SK-N-SH (cell line): ENCODE measurements around the gene HSPG2. TPM values are rescaled to one million over a fixed set of nuclear protein-coding genes. Genes with fewer than 3 reads are reported as not detected.

Experiments used
- CTCF ChIA-PET: fragments of 300-600, 350-600 bp; formaldehyde crosslinking; extraction: SDS; loops from one replicate; lab custom pipeline; 2021; lab: Yijun Ruan, JAX
- POLR2A ChIA-PET: fragments of 350-600 bp; sonication (Branson Sonifier 250); formaldehyde crosslinking; extraction: SDS; loops from one replicate; lab custom pipeline; 2020; ENCODE audit warnings: antibody characterized with exemption, inconsistent platforms; lab: Yijun Ruan, JAX
- DNase-seq: peaks from one replicate; pipeline ENCODE4 v3.0.0; 2012
- H2AFZ ChIP-seq: fragments of 200-600 bp; sonication (generic); 2 replicates; pipeline ENCODE4 v1.8.1; 2016; ENCODE audit warnings: antibody characterized with exemption, mild to moderate bottlenecking, low read depth
- H3F3A ChIP-seq: fragments of 200-600 bp; sonication (generic); replicated peaks from 2 replicates; pipeline ENCODE3; 2016; ENCODE audit warnings: antibody characterized with exemption, mild to moderate bottlenecking; ENCODE audit not compliant: insufficient read depth
- H3K27ac ChIP-seq, 2 experiments: fragments of 200-500 bp in 1 of 2; fragments of 200-600 bp in 1 of 2; sonication (Bioruptor generic) in 1 of 2; sonication (generic), shearing (Covaris generic) in 1 of 2; 2 replicates each; pipeline versions ENCODE4 v1.5.1 to v1.6.1; 2014 to 2016; ENCODE audit warnings: low read depth in 2 of 2, inconsistent platforms in 1 of 2, low read length in 1 of 2, mild to moderate bottlenecking in 1 of 2, mixed read lengths in 1 of 2
- H3K27me3 ChIP-seq: fragments of 200-600 bp; sonication (generic), shearing (Covaris generic); 2 replicates; pipeline ENCODE4 v1.6.1; 2016; ENCODE audit warnings: mixed run types; ENCODE audit not compliant: insufficient read depth
- H3K36me3 ChIP-seq, 2 experiments: fragments of 200-500 bp in 1 of 2; fragments of 200-600 bp in 1 of 2; sonication (Bioruptor generic) in 1 of 2; sonication (generic) in 1 of 2; replicated peaks in 1 of 2; 2 replicates each; pipeline versions ENCODE3 to v1.5.1; 2014 to 2016; ENCODE audit warnings: low read length in 1 of 2, mild to moderate bottlenecking in 1 of 2; ENCODE audit not compliant: insufficient read depth in 2 of 2, control insufficient read depth in 1 of 2
- H3K4me1 ChIP-seq, 2 experiments: fragments of 200-500 bp in 1 of 2; fragments of 200-600 bp in 1 of 2; sonication (Bioruptor generic) in 1 of 2; sonication (generic), shearing (Covaris generic) in 1 of 2; 2 replicates each; pipeline versions ENCODE4 v1.5.1 to v1.6.1; 2014 to 2016; ENCODE audit warnings: low read depth in 1 of 2, low read length in 1 of 2, mixed run types in 1 of 2; ENCODE audit not compliant: insufficient read depth in 2 of 2, control insufficient read depth in 1 of 2
- H3K4me2 ChIP-seq: fragments of 200-600 bp; sonication (generic), shearing (Covaris generic); 2 replicates; pipeline ENCODE4 v1.6.1; 2017; ENCODE audit warnings: mixed run types
- H3K4me3 ChIP-seq, 2 experiments: fragments of 200-500 bp in 1 of 2; fragments of 200-600 bp in 1 of 2; sonication (Bioruptor generic) in 1 of 2; sonication (generic), shearing (Covaris generic) in 1 of 2; 2 replicates each; pipeline versions ENCODE4 v1.5.1 to v1.8.1; 2014 to 2016; ENCODE audit warnings: low read depth in 2 of 2, inconsistent platforms in 1 of 2, low read length in 1 of 2, mild to moderate bottlenecking in 1 of 2, mixed read lengths in 1 of 2, moderate library complexity in 1 of 2
- H3K79me2 ChIP-seq: fragments of 200-600 bp; sonication (generic); 2 replicates; pipeline ENCODE4 v1.8.1; 2017; ENCODE audit warnings: mild to moderate bottlenecking; ENCODE audit not compliant: insufficient read depth
- H3K9ac ChIP-seq: fragments of 200-600 bp; sonication (generic); 2 replicates; pipeline ENCODE4 v1.6.1; 2017; ENCODE audit warnings: mixed run types
- H3K9me2 ChIP-seq: fragments of 200-600 bp; sonication (generic); 2 replicates; pipeline ENCODE4 v1.6.1; 2017; ENCODE audit warnings: mixed run types
- H3K9me3 ChIP-seq: fragments of 200-600 bp; sonication (generic); 2 replicates; pipeline ENCODE4 v1.6.1; 2017; ENCODE audit warnings: mixed run types, mild to moderate bottlenecking, moderate library complexity
- H4K20me1 ChIP-seq: fragments of 200-600 bp; sonication (generic); 2 replicates; pipeline ENCODE4 v1.6.1; 2017; ENCODE audit warnings: mild to moderate bottlenecking, mixed run types; ENCODE audit not compliant: insufficient read depth
- CHD2 ChIP-seq: fragments of 150-350 bp; IDR thresholded peaks from 2 replicates; pipeline ENCODE4 v1.6.1; 2018; ENCODE audit warnings: low read length; ENCODE audit not compliant: partially characterized antibody
- CTCF ChIP-seq: fragments of 200-600 bp; sonication (generic); IDR thresholded peaks from 2 replicates; pipeline ENCODE4 v1.6.1; 2017; ENCODE audit warnings: antibody characterized with exemption, mild to moderate bottlenecking, moderate library complexity
- ELF1 ChIP-seq: IDR thresholded peaks from 2 replicates; pipeline ENCODE4 v1.4.0; 2012
- EP300 ChIP-seq, 2 experiments: IDR thresholded peaks; 2 replicates each; pipeline versions ENCODE4 v1.4.0 to v1.6.1; 2012; ENCODE audit warnings: borderline replicate concordance in 1 of 2, low read depth in 1 of 2, low read length in 1 of 2
- EZH2phosphoT487 ChIP-seq: fragments of 200-600 bp; sonication (generic); IDR thresholded peaks from 2 replicates; pipeline ENCODE4 v1.6.1; 2017; ENCODE audit warnings: low read depth, mixed run types, mild to moderate bottlenecking, antibody characterized with exemption, moderate library complexity, borderline replicate concordance
- FOXJ3 ChIP-seq: sonication (generic); formaldehyde crosslinking; IDR thresholded peaks from 2 replicates; pipeline ENCODE4 v1.5.1; 2020; ENCODE audit warnings: mild to moderate bottlenecking, missing genetic modification reagents
- FOXM1 ChIP-seq: IDR thresholded peaks from 2 replicates; pipeline ENCODE4 v1.4.0; 2012; ENCODE audit warnings: low read depth, mild to moderate bottlenecking
- IRF3 ChIP-seq: fragments of 150-350 bp; IDR thresholded peaks from 2 replicates; pipeline ENCODE4 v1.6.1; 2016; ENCODE audit warnings: mild to moderate bottlenecking, low read depth, low read length
- MXI1 ChIP-seq: IDR thresholded peaks from 2 replicates; pipeline ENCODE4 v1.6.1; 2012; ENCODE audit warnings: mild to moderate bottlenecking, low read depth, low read length, improper control_type of control experiment
- POLR2AphosphoS5 ChIP-seq: IDR thresholded peaks from 2 replicates; pipeline ENCODE4 v1.6.1; 2012; ENCODE audit warnings: low read depth, low read length
- RAD21 ChIP-seq: IDR thresholded peaks from 2 replicates; pipeline ENCODE4 v1.6.1; 2012; ENCODE audit warnings: mild to moderate bottlenecking, low read length
- RCOR1 ChIP-seq: fragments of 150-350 bp; IDR thresholded peaks from 2 replicates; pipeline ENCODE4 v1.6.1; 2017; ENCODE audit warnings: antibody characterized with exemption, low read length
- RXRA ChIP-seq: IDR thresholded peaks from 2 replicates; pipeline ENCODE4 v1.4.0; 2012; ENCODE audit warnings: low read depth, mild to moderate bottlenecking, borderline replicate concordance
- TAF1 ChIP-seq: IDR thresholded peaks from 2 replicates; pipeline ENCODE4 v1.6.1; 2012; ENCODE audit warnings: low read depth, mild to moderate bottlenecking, low read length, moderate library complexity, borderline replicate concordance
- TCF12 ChIP-seq: IDR thresholded peaks from 2 replicates; pipeline ENCODE4 v1.4.0; 2012
- YY1 ChIP-seq: IDR thresholded peaks from 2 replicates; pipeline ENCODE4 v1.4.0; 2012; ENCODE audit warnings: low read depth, mild to moderate bottlenecking
- WGBS: methylation state at CpG from one replicate; pipeline ENCODE4 v1.1.6; 2017; ENCODE audit warnings: low lambda C conversion rate; 5-methylcytosine and 5-hydroxymethylcytosine counted together
- polyA plus RNA-seq, 3 experiments: library from polyadenylated mRNA; depleted of rRNA; stranded (reverse); fragments of >200 nt; gene quantifications; 2 replicates each; pipeline ENCODE4 v1.2.3, GENCODE V29; 2012
- TF ChIP-seq, protein P1 (sequence below): fragments of 150-350 bp; IDR thresholded peaks from 2 replicates; pipeline ENCODE4 v1.6.1; 2017; ENCODE audit warnings: antibody characterized with exemption, low read length, low read depth, borderline replicate concordance
- TF ChIP-seq, protein P2 (sequence below): IDR thresholded peaks from 2 replicates; pipeline ENCODE4; 2012

HSPG2 gene
- polyA plus RNA-seq, 1 of the 3 experiments (the other 2 are of a cell fraction): 28.9 TPM

- DNase-seq: no peak
- 87% methylated on average over 3 of the region's 3 CpGs for WGBS
- H2AFZ ChIP-seq: no peak overlapping the region
- H3K36me3 ChIP-seq: peaks cover 0 to 10% of the 10 kb centered on the region in 2 experiments
- H3K79me2 ChIP-seq: peaks cover 99% of the 10 kb centered on the region
- H3K27ac ChIP-seq: no peak overlapping the region
- TF ChIP-seq RAD21 (no peak), YY1 (no peak), FOXM1 (no peak), RCOR1 (no peak), FOXJ3 (CRISPR knock-in tag) (no peak), EP300 (IDR thresholded peaks at IDR 0.05; ENCODE audit: borderline replicate concordance in 1 of 2, low read depth in 1 of 2, low read length in 1 of 2) (no peak), EZH2phosphoT487 (no peak), CHD2 (no peak), MXI1 (no peak), CTCF (no peak), POLR2AphosphoS5 (no peak), RXRA (no peak), TAF1 (no peak), ELF1 (no peak), TCF12 (no peak), IRF3 (no peak)
- TF ChIP-seq, protein P1, sequence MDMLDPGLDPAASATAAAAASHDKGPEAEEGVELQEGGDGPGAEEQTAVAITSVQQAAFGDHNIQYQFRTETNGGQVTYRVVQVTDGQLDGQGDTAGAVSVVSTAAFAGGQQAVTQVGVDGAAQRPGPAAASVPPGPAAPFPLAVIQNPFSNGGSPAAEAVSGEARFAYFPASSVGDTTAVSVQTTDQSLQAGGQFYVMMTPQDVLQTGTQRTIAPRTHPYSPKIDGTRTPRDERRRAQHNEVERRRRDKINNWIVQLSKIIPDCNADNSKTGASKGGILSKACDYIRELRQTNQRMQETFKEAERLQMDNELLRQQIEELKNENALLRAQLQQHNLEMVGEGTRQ: no peak
- TF ChIP-seq, protein P2, sequence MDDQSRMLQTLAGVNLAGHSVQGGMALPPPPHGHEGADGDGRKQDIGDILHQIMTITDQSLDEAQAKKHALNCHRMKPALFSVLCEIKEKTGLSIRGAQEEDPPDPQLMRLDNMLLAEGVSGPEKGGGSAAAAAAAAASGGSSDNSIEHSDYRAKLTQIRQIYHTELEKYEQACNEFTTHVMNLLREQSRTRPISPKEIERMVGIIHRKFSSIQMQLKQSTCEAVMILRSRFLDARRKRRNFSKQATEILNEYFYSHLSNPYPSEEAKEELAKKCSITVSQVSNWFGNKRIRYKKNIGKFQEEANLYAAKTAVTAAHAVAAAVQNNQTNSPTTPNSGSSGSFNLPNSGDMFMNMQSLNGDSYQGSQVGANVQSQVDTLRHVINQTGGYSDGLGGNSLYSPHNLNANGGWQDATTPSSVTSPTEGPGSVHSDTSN: no peak
- POLR2A ChIA-PET: no interaction called here
- H4K20me1 ChIP-seq: peaks cover 94% of the 10 kb centered on the region
- no peak overlapping the region for H3K9ac ChIP-seq
- no peaks in the 10 kb centered on the region for H3K4me1 ChIP-seq
- H3K4me2 ChIP-seq: no peak overlapping the region
- H3K9me3 ChIP-seq: no peaks in the 10 kb centered on the region
- no peaks in the 10 kb centered on the region for H3K9me2 ChIP-seq
- H3F3A ChIP-seq: peaks cover 2% of the 10 kb centered on the region
- no peak overlapping the region for H3K4me3 ChIP-seq
- CTCF ChIA-PET: no interaction called here
- H3K27me3 ChIP-seq: no peaks in the 10 kb centered on the region
These were observed 163.5 kb downstream of the HSPG2 start for GRCh38 chr1:21773585-21773984.

Other genes starting within 250 kb of the HSPG2 start
- 13.6 and 16.3 TPM in 2 replicates for gene USP48, start 154.2 kb downstream of the HSPG2 start, polyA plus RNA-seq (2012; rRNA removed)
- gene LDLRAD2, start 125.0 kb downstream of the HSPG2 start, polyA plus RNA-seq (2012; rRNA removed): 0.02 TPM in 1 of 2 replicates, not detected in the other
- not detected in 2 replicates for gene CELA3B, start 39.7 kb upstream of the HSPG2 start, polyA plus RNA-seq (2012; rRNA removed)
- gene CELA3A, start 64.3 kb upstream of the HSPG2 start, polyA plus RNA-seq (2012; rRNA removed): not detected in 2 replicates
- gene CDC42, start 115.4 kb upstream of the HSPG2 start, polyA plus RNA-seq (2012; rRNA removed): 113 and 148 TPM in 2 replicates
- 0.03 and 0.08 TPM in 2 replicates for gene WNT4, start 205.8 kb upstream of the HSPG2 start, polyA plus RNA-seq (2012; rRNA removed)